ENCODE measurements around the gene NPS.

The NPS gene

GRCh38 chr10:127527320-127527719, 21.8 kb upstream of the NPS start:
- CTCF ChIA-PET = interaction anchor here (1.5 kb wide), 1 partner anchor 42 kb away, joined by 3 read pairs; no protein-coding TSS in a partner anchor

More at GRCh38 chr10:127527320-127527719, 21.8 kb upstream of the NPS start:
- POLR2A ChIA-PET = no interaction called here
- TF ChIP-seq ZBTB11 (tag by site-specific recombination; conservative IDR thresholded peaks at IDR 0.05; ENCODE audit: low read depth) (no peak), ZSCAN4 (tag by site-specific recombination; IDR thresholded peaks at IDR 0.05) (no peak), KLF17 (tag by site-specific recombination; IDR thresholded peaks at IDR 0.05) (no peak), BCL6B (tag by site-specific recombination; IDR thresholded peaks at IDR 0.05) (no peak), ZNF23 (tag by site-specific recombination; IDR thresholded peaks at IDR 0.05; ENCODE audit: borderline replicate concordance) (no peak), ZNF16 (tag by site-specific recombination; IDR thresholded peaks at IDR 0.05; ENCODE audit: low read depth) (no peak), OSR2 (tag by site-specific recombination; IDR thresholded peaks at IDR 0.05) (no peak), WT1 (tag by site-specific recombination; IDR thresholded peaks at IDR 0.05) (no peak), ZSCAN16 (tag by site-specific recombination; IDR thresholded peaks at IDR 0.05) (no peak), ZNF433 (tag by site-specific recombination; IDR thresholded peaks at IDR 0.05; ENCODE audit: low read depth) (no peak), ZNF423 (tag by site-specific recombination; IDR thresholded peaks at IDR 0.05) (no peak), ZNF623 (tag by site-specific recombination; IDR thresholded peaks at IDR 0.05) (no peak), ZNF140 (tag by site-specific recombination; IDR thresholded peaks at IDR 0.05) (no peak), ZNF19 (tag by site-specific recombination; IDR thresholded peaks at IDR 0.05; ENCODE audit: low read depth) (no peak), PBX3 (CRISPR knock-in tag; IDR thresholded peaks at IDR 0.05) (no peak), ZNF394 (tag by site-specific recombination; IDR thresholded peaks at IDR 0.05; ENCODE audit: borderline replicate concordance) (no peak), ZNF501 (tag by site-specific recombination; IDR thresholded peaks at IDR 0.05) (no peak), ZNF488 (tag by site-specific recombination; IDR thresholded peaks at IDR 0.05) (no peak), ZBTB17 (tag by site-specific recombination; IDR thresholded peaks at IDR 0.05) (no peak), ZSCAN5A (tag by site-specific recombination; IDR thresholded peaks at IDR 0.05) (no peak)
- Histone ChIP-seq H3K4me1 (ENCODE audit: control insufficient read depth, insufficient read depth, low read length) (no peaks in the 10 kb centered on the region), H3K36me3 (ENCODE audit: control insufficient read depth in 2 of 2, insufficient read depth in 1 of 2, low read length in 2 of 2) (no peaks in the 10 kb centered on the region), H3K27ac (ENCODE audit: extremely low read depth, low read depth, low read length) (no peak overlapping the region), H3K9me3 (ENCODE audit: control insufficient read depth, insufficient read depth, low read depth, low read length) (no peaks in the 10 kb centered on the region), H3K4me3 (ENCODE audit: low read depth, low read length) (no peak overlapping the region)

Measured in HEK293 (cell line).